ENCODE results near the gene BMI1.

BMI1 gene

GRCh38 chr10:22280078-22280477 is 40.8 kb upstream of the BMI1 start:
- Histone ChIP-seq H3K4me2 (ENCODE audit: insufficient read depth, low read length) (no peak overlapping the region), H3K36me3 (ENCODE audit: insufficient read depth, low read length) (no peaks in the 10 kb centered on the region), H3K4me3 (ENCODE audit: low read depth in 1 of 2, low read length in 2 of 2) (no peak overlapping the region), H3K9me3 (ENCODE audit: insufficient read depth, low read length, severe bottlenecking) (no peaks in the 10 kb centered on the region), H3K4me1 (ENCODE audit: insufficient read depth, low read length) (no peaks in the 10 kb centered on the region), H3K27ac (ENCODE audit: low read length) (no peak overlapping the region), H2AFZ (ENCODE audit: low read depth, low read length) (no peak overlapping the region), H4K20me1 (ENCODE audit: insufficient read depth, low read length) (no peaks in the 10 kb centered on the region), H3K9ac (ENCODE audit: low read depth, low read length) (no peak overlapping the region), H3K79me2 (ENCODE audit: insufficient read depth, low read length) (no peaks in the 10 kb centered on the region), H3K27me3 (ENCODE audit: insufficient read depth, low read length, poor library complexity) (peaks cover 3% of the 10 kb centered on the region)
- DNase-seq (no peak), ATAC-seq (ENCODE audit: insufficient read depth, low read depth) (no peak)
- TF ChIP-seq EZH2 (IDR thresholded peaks at IDR 0.05; ENCODE audit: borderline replicate concordance, low read depth, low read length, severe bottlenecking) (no peak), CTCF (IDR thresholded peaks at IDR 0.05; ENCODE audit: borderline replicate concordance, extremely low read depth, low read length, poor library complexity, severe bottlenecking) (no peak)

GRCh38 chr10:22285130-22285529 is 35.8 kb upstream of the BMI1 start:
- no peak overlapping the region for H3K4me2 ChIP-seq (ENCODE audit: insufficient read depth, low read length)

GRCh38 chr10:22293747-22294404 is 27.0 kb upstream of the BMI1 start:
- H3K27ac ChIP-seq (ENCODE audit: low read length): no peak overlapping the region
- no peaks in the 10 kb centered on the region for H3K9me3 ChIP-seq (ENCODE audit: insufficient read depth, low read length, severe bottlenecking)
- no peaks in the 10 kb centered on the region for H3K79me2 ChIP-seq (ENCODE audit: insufficient read depth, low read length)
- no peak overlapping the region for H3K9ac ChIP-seq (ENCODE audit: low read depth, low read length)
- no peak overlapping the region for H3K4me3 ChIP-seq (ENCODE audit: low read depth in 1 of 2, low read length in 2 of 2)
- no peaks in the 10 kb centered on the region for H4K20me1 ChIP-seq (ENCODE audit: insufficient read depth, low read length)
- H3K36me3 ChIP-seq (ENCODE audit: insufficient read depth, low read length): no peaks in the 10 kb centered on the region
- DNase-seq: no peak
- H3K4me2 ChIP-seq (ENCODE audit: insufficient read depth, low read length): no peak overlapping the region
- no peaks in the 10 kb centered on the region for H3K4me1 ChIP-seq (ENCODE audit: insufficient read depth, low read length)
- no peak for ATAC-seq (ENCODE audit: insufficient read depth, low read depth)
- H2AFZ ChIP-seq (ENCODE audit: low read depth, low read length): no peak overlapping the region
- H3K27me3 ChIP-seq (ENCODE audit: insufficient read depth, low read length, poor library complexity): peaks cover 3% of the 10 kb centered on the region
- no peak for TF ChIP-seq CTCF (IDR thresholded peaks at IDR 0.05; ENCODE audit: borderline replicate concordance, extremely low read depth, low read length, poor library complexity, severe bottlenecking)
- TF ChIP-seq EZH2 (IDR thresholded peaks at IDR 0.05; ENCODE audit: borderline replicate concordance, low read depth, low read length, severe bottlenecking): no peak

More at GRCh38 chr10:22285130-22285529, 35.8 kb upstream of the BMI1 start:
- TF ChIP-seq EZH2 (IDR thresholded peaks at IDR 0.05; ENCODE audit: borderline replicate concordance, low read depth, low read length, severe bottlenecking): no peak
- no peak for TF ChIP-seq CTCF (IDR thresholded peaks at IDR 0.05; ENCODE audit: borderline replicate concordance, extremely low read depth, low read length, poor library complexity, severe bottlenecking)
- Histone ChIP-seq H3K4me1 (ENCODE audit: insufficient read depth, low read length) (no peaks in the 10 kb centered on the region), H3K27ac (ENCODE audit: low read length) (no peak overlapping the region), H3K4me3 (ENCODE audit: low read depth in 1 of 2, low read length in 2 of 2) (no peak overlapping the region), H3K9ac (ENCODE audit: low read depth, low read length) (no peak overlapping the region), H3K9me3 (ENCODE audit: insufficient read depth, low read length, severe bottlenecking) (no peaks in the 10 kb centered on the region), H3K79me2 (ENCODE audit: insufficient read depth, low read length) (no peaks in the 10 kb centered on the region), H3K36me3 (ENCODE audit: insufficient read depth, low read length) (no peaks in the 10 kb centered on the region), H3K27me3 (ENCODE audit: insufficient read depth, low read length, poor library complexity) (peaks cover 3% of the 10 kb centered on the region), H4K20me1 (ENCODE audit: insufficient read depth, low read length) (no peaks in the 10 kb centered on the region), H2AFZ (ENCODE audit: low read depth, low read length) (no peak overlapping the region)
- ATAC-seq (ENCODE audit: insufficient read depth, low read depth) (no peak), DNase-seq (no peak)

All from DND-41 (cell line).